Loucy (cell line): ENCODE measurements around the gene ZNF211.

Experiments
- CTCF ChIP-seq: fragments of 200-600 bp; sonication (generic); conservative IDR thresholded peaks from 2 replicates; pipeline ENCODE4 v1.5.1; 2014; ENCODE audit warnings: mild to moderate bottlenecking, antibody characterized with exemption, low read length
- EZH2phosphoT487 ChIP-seq: fragments of 200-600 bp; IDR thresholded peaks from 2 replicates; pipeline ENCODE4 v1.6.1; 2018; ENCODE audit warnings: antibody characterized with exemption, mild to moderate bottlenecking, moderate library complexity, borderline replicate concordance

- TF ChIP-seq CTCF, result no peak
- TF ChIP-seq EZH2phosphoT487, result no peak
Observed at GRCh38 chr19:57648331-57649003, 15.5 kb downstream of the ZNF211 start.
